ENCODE results near the gene FGD2. TPM values are rescaled to one million over a fixed set of nuclear protein-coding genes. Genes with fewer than 3 reads are reported as not detected.

Gene FGD2
- total and polyA plus RNA-seq, 2 of the 8 experiments (the other 6 are each of a cell fraction or from before 2014, with no cell fraction given) = 0.12 to 0.32 TPM

GRCh38 chr6:36956446-36956820 is 49.0 kb upstream of the FGD2 start:
- POLR2A ChIA-PET (ENCODE audit: partially characterized antibody) = interaction anchor here (1.2 to 1.4 kb wide), 2 partner anchors 10 to 13 kb away, joined by 3 to 5 read pairs; no protein-coding TSS in a partner anchor
- H4K91ac ChIP-seq (replicated peaks; ENCODE audit: insufficient read length, low read length) = no peak overlapping the region

More at GRCh38 chr6:36956446-36956820, 49.0 kb upstream of the FGD2 start:
- FAIRE-seq (no peak), DNase-seq (ENCODE audit: low read depth in 1 of 2, low spot score in 2 of 2) (no peak)
- H2AFZ ChIP-seq (ENCODE audit: low read length) = no peak overlapping the region
- no peak overlapping the region for H2BK20ac ChIP-seq (ENCODE audit: low read length)
- no peak overlapping the region for H2BK12ac ChIP-seq (ENCODE audit: low read depth, low read length)
- H3K9ac ChIP-seq (replicated peaks in 1 of 4; ENCODE audit: extremely low read depth in 1 of 4, low read depth in 3 of 4, low read length in 3 of 4) = no peak overlapping the region
- H3K36me3 ChIP-seq (ENCODE audit: control insufficient read depth in 2 of 4, insufficient read depth in 4 of 4, low read length in 3 of 4) = no peaks in the 10 kb centered on the region
- no peak overlapping the region for H3K4me3 ChIP-seq (ENCODE audit: extremely low read depth in 1 of 4, insufficient read depth in 2 of 4, low read depth in 3 of 4, low read length in 4 of 4)
- no peaks in the 10 kb centered on the region for H3K23me2 ChIP-seq (ENCODE audit: low read depth, low read length)
- no peaks in the 10 kb centered on the region for H3K79me2 ChIP-seq (ENCODE audit: control insufficient read depth in 1 of 2, insufficient read depth in 2 of 2, low read length in 2 of 2)
- TF ChIP-seq KDM1A (IDR thresholded peaks at IDR 0.05; ENCODE audit: borderline replicate concordance, low read length) = no peak
- no peak for TF ChIP-seq POLR2A (IDR thresholded peaks at IDR 0.05; ENCODE audit: control extremely low read depth in 1 of 2, low read depth in 2 of 2, low read length in 2 of 2)
- TF ChIP-seq TEAD4 (IDR thresholded peaks at IDR 0.05; ENCODE audit: low read depth, low read length) = no peak
- no peak for TF ChIP-seq JUN (IDR thresholded peaks at IDR 0.05; ENCODE audit: low read depth, low read length)
- TF ChIP-seq MAFK (IDR thresholded peaks at IDR 0.05; ENCODE audit: low read depth, low read length) = no peak
- TF ChIP-seq TAF1 (IDR thresholded peaks at IDR 0.05; ENCODE audit: low read depth, low read length) = no peak
- TF ChIP-seq PHF8 (conservative IDR thresholded peaks at IDR 0.05; ENCODE audit: low read depth, low read length) = no peak
- TF ChIP-seq RBBP5 (IDR thresholded peaks at IDR 0.05; ENCODE audit: borderline replicate concordance, low read depth, low read length) = no peak
- TF ChIP-seq, protein P1, sequence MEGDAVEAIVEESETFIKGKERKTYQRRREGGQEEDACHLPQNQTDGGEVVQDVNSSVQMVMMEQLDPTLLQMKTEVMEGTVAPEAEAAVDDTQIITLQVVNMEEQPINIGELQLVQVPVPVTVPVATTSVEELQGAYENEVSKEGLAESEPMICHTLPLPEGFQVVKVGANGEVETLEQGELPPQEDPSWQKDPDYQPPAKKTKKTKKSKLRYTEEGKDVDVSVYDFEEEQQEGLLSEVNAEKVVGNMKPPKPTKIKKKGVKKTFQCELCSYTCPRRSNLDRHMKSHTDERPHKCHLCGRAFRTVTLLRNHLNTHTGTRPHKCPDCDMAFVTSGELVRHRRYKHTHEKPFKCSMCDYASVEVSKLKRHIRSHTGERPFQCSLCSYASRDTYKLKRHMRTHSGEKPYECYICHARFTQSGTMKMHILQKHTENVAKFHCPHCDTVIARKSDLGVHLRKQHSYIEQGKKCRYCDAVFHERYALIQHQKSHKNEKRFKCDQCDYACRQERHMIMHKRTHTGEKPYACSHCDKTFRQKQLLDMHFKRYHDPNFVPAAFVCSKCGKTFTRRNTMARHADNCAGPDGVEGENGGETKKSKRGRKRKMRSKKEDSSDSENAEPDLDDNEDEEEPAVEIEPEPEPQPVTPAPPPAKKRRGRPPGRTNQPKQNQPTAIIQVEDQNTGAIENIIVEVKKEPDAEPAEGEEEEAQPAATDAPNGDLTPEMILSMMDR (IDR thresholded peaks at IDR 0.05; ENCODE audit: control extremely low read depth in 1 of 3, insufficient read depth in 1 of 3, low read depth in 1 of 3, low read length in 3 of 3) = no peak
- TF ChIP-seq SIN3A (conservative IDR thresholded peaks at IDR 0.05 in 1 of 2, IDR thresholded peaks at IDR 0.05 in 1 of 2; ENCODE audit: low read depth in 1 of 2, low read length in 2 of 2) = no peak
- TF ChIP-seq MAX (IDR thresholded peaks at IDR 0.05) = no peak
- no peak overlapping the region for H2BK5ac ChIP-seq (ENCODE audit: low read depth, low read length)
- no peak overlapping the region for H3K14ac ChIP-seq (ENCODE audit: insufficient read length)
- no peak overlapping the region for H3K23ac ChIP-seq (ENCODE audit: insufficient read length)
- H3K18ac ChIP-seq (ENCODE audit: extremely low read depth, low read length) = no peak overlapping the region
- H3K9me3 ChIP-seq (ENCODE audit: insufficient read depth in 2 of 2, low read depth in 1 of 2, low read length in 1 of 2) = no peaks in the 10 kb centered on the region
- H4K20me1 ChIP-seq (replicated peaks in 1 of 2; ENCODE audit: control insufficient read depth in 1 of 2, insufficient read depth in 2 of 2, low read length in 2 of 2) = no peaks in the 10 kb centered on the region
- H3K56ac ChIP-seq (replicated peaks; ENCODE audit: insufficient read length, low read depth, low read length) = no peak overlapping the region
- no peak overlapping the region for H2AK5ac ChIP-seq (ENCODE audit: low read depth, low read length)
- H3K4me1 ChIP-seq (replicated peaks in 1 of 4; ENCODE audit: control insufficient read depth in 3 of 4, insufficient read depth in 4 of 4, low read length in 3 of 4) = no peaks in the 10 kb centered on the region; a peak in 1 of 7 replicates
- H4K5ac ChIP-seq (ENCODE audit: insufficient read length, low read depth, low read length) = no peak overlapping the region
- H3K27me3 ChIP-seq (replicated peaks in 1 of 4; ENCODE audit: control insufficient read depth in 3 of 4, extremely low read depth in 1 of 4, insufficient read depth in 3 of 4, low read length in 3 of 4) = no peaks in the 10 kb centered on the region
- no peak overlapping the region for H2BK15ac ChIP-seq (ENCODE audit: low read length)
- H3K27ac ChIP-seq (ENCODE audit: low read depth, low read length) = no peak overlapping the region
- H3K79me1 ChIP-seq (ENCODE audit: low read depth, low read length) = no peaks in the 10 kb centered on the region
- no peak overlapping the region for H3K4ac ChIP-seq (replicated peaks; ENCODE audit: insufficient read length, low read depth, low read length)
- CTCF ChIA-PET (ENCODE audit: partially characterized antibody) = interaction anchor here (0.6 to 5.4 kb wide), 12 partner anchors 20 to 358 kb away, joined by 3 to 41 read pairs (median 5); no protein-coding TSS in a partner anchor
- no peak overlapping the region for H2BK120ac ChIP-seq (replicated peaks; ENCODE audit: low read depth, low read length)
- no peak overlapping the region for H4K8ac ChIP-seq (ENCODE audit: extremely low read depth, insufficient read depth, low read length)
- no peak overlapping the region for H3K4me2 ChIP-seq (ENCODE audit: insufficient read depth in 1 of 2, low read depth in 2 of 2, low read length in 2 of 2)

Data from H1 (cell line).